Limb (tissue), 2 donors: ENCODE data around the gene NOXO1.
A peak's percentile ranks its signal among the peaks of the same experiment; 100 is the strongest.

ENCODE experiments used
- DNase-seq, 2 donors: peaks; one replicate each; pipeline ENCODE4 v3.0.0-alpha.2; 2016; ENCODE audit errors: extremely low spot score in 2 of 2

The NOXO1 gene

DNA sequence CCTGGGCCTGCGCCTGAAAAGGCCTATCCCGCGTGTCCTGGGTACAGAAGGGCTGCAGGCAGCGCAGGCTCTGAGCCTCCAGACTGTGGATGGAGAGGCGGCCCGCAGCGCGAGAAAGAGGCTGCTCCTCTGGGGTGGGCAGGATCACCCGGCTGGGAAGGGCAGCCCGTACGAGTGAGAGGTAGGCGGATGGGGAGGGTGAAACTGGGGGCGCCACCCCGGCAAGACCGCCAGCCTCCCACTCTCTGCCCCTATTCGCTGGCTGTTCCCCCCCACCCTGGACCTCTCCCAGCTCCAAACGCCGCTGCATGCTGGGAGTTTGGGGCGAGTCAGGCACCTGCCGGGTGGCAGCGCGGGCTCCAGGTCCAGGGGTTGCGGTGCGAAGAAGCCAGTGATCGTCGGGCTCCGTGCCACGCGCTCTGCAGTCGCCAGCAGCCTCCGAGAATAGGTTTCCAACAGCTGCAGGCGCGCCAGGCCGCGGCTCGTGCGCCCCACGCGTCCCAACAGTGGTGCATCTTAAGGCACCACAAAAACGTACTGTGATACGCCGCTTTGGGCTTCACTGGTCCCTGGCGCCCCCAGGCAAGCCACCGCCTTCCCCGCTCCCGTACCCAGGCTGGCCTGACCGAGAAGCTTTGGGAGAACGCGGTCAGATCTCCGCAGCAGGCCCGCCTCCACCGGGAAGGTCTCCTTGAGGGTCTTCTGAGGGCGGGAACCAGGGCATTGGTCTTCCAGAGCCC, 1.1 kb downstream of the NOXO1 start:
- peak in 1 of 2 donors; percentile 66 for DNase-seq

- DNase-seq, result no peak
Observed at GRCh38 chr16:1979271-1980029, 1.8 kb downstream of the NOXO1 start.

- DNase-seq, result no peak
Observed at GRCh38 chr16:1978476-1979120, 2.7 kb downstream of the NOXO1 start.

- no peak for DNase-seq
Observed at GRCh38 chr16:1977875-1978268, 3.4 kb downstream of the NOXO1 start.

DNA sequence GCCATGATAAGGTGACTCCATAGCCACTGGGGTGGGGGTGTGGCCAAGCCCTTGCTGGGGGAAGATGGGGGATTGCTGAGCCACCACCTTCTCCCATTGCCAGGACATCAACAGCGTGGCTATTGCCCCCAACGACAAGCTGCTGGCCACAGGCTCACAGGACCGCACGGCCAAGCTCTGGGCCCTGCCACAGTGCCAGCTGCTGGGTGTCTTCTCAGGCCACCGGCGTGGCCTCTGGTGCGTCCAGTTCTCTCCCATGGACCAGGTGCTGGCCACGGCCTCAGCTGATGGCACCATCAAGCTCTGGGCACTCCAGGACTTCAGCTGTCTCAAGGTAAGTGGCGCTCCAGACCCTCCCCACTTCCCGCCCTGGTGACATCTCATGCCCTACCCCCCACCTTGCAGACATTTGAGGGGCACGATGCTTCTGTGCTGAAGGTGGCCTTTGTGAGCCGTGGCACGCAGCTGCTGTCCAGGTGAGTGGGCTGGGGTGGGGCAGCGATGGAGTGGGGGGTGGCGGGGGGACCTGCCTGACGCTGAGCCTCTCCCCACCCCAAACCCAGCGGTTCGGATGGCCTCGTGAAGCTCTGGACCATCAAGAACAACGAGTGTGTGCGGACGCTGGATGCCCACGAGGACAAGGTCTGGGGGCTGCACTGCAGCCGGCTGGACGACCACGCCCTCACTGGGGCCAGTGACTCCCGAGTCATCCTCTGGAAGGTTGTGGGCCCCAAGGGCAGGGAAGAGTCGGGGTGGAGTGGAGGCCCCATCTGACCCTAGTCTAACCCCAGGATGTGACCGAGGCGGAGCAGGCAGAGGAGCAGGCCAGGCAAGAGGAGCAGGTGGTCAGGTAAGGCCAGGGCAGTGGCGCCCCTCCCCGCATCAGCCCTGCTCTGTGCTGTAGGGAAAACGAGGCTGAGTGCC, 4.1 kb downstream of the NOXO1 start:
- no peak for DNase-seq

GRCh38 chr16:1976216-1976520, 5.1 kb downstream of the NOXO1 start:
- DNase-seq, result no peak

DNA sequence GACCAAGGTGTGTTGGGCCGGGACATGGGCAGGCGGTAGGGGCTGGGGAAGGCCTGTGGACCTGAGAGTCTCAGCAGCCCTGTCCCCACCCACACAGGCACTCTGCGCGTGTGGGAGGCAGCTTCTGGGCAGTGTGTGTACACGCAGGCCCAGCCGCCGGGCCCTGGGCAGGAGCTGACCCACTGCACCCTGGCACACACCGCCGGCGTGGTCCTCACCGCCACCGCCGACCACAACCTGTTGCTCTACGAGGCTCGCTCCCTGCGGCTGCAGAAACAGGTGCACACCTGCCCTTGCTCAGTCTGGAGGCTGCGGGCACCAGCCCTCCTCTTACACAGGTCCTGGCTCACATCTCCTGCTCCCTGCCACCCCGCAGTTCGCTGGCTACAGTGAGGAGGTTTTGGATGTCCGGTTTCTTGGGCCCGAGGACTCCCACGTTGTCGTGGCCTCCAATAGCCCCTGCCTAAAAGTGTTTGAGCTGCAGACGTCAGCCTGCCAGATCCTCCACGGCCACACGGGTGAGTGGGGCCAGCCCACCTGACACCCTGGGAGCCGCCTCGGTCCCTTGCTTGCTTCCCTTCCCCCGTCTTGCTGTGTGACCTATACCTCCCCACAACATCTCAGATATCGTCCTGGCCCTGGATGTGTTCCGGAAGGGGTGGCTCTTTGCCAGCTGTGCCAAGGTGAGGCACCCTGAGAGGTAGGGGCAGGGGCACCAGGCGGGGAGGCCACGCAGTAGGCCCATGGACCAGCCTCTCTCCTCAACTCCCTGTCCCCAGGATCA, 5.6 kb downstream of the NOXO1 start:
- DNase-seq, result no peak

DNA sequence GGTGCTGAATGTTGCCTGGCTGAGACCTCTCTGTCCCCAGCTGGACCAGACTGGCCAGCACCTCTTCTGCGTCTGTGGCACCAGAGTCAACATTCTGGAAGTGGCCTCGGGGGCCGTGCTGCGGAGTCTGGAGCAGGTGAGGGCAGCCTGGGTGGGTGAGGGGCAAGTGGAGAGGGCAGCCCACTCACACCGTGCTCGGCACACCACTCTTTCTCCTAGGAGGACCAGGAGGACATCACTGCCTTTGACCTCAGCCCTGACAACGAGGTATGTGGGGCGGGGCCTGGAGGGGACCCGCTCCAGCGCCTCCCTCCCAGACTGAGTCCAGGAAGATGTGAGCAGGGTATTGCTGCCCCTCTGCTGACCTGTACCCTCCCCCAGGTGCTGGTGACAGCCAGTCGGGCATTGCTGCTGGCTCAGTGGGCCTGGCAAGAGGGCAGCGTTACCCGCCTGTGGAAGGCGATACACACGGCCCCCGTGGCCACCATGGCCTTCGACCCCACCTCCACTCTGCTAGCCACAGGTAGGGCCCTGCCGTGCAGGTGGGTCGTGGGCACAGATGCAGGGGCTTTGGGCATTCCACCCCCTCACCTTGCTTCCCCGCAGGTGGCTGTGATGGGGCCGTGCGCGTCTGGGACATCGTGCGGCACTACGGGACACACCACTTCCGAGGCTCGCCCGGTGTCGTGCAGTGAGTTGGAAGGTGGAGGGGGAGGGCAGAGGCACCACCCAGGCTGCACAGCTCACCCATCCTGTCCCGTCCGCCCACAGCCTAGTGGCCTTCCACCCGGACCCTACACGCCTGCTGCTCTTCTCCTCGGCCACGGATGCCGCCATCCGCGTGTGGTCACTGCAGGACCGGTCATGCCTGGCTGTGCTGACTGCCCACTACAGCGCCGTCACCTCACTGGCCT, 6.9 kb downstream of the NOXO1 start:
- no peak for DNase-seq

GRCh38 chr16:1973461-1974156, 7.7 kb downstream of the NOXO1 start:
- DNase-seq, result no peak

- no peak for DNase-seq
Observed at GRCh38 chr16:1972490-1972877, 8.8 kb downstream of the NOXO1 start.

GRCh38 chr16:1971796-1972489, 9.3 kb downstream of the NOXO1 start, which contains the start of gene TBL3:
TBL3 (plus strand) TSS chr16:1972053; CDS start chr16:1972165, 112 bp downstream.
- peak; percentile 94 to 98 for DNase-seq

- DNase-seq, result no peak
Observed at GRCh38 chr16:1968146-1968953, 12.9 kb downstream of the NOXO1 start.

- DNase-seq, result no peak
Observed at GRCh38 chr16:1966460-1966859, 14.8 kb downstream of the NOXO1 start, which contains the start of gene RNF151. RNF151 (plus strand) TSS chr16:1966856; CDS start chr16:1966882, 26 bp downstream.

DNA sequence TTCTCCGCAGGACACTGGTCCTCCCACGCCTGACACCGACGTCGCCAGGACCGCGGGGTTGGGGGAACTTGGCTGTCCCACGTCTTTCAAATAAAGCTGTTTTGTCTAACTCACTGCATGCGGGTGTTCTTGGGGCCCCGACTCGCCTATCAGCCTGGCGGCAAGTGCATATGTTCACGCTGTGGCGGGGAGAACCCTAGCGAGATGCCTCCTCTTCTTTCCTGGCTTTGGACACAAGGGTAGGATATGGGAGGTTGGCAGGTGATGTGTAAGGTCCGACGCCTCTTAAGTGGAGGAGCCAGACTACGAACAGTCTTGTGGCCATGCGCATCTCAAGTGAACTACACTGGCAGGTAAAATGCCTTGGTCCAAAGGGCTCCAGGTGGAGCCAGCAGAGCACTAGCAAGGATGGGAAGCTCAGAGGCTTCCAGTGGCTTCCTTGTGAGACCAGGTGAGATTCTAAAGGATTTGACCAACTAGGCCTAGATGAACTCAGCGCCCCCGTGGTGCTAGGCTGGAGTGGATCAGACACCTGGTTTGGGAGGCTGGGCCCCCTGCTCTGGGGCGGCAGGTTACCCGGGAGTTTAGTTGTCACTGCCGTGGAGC, 15.8 kb downstream of the NOXO1 start:
- DNase-seq, result no peak

DNA sequence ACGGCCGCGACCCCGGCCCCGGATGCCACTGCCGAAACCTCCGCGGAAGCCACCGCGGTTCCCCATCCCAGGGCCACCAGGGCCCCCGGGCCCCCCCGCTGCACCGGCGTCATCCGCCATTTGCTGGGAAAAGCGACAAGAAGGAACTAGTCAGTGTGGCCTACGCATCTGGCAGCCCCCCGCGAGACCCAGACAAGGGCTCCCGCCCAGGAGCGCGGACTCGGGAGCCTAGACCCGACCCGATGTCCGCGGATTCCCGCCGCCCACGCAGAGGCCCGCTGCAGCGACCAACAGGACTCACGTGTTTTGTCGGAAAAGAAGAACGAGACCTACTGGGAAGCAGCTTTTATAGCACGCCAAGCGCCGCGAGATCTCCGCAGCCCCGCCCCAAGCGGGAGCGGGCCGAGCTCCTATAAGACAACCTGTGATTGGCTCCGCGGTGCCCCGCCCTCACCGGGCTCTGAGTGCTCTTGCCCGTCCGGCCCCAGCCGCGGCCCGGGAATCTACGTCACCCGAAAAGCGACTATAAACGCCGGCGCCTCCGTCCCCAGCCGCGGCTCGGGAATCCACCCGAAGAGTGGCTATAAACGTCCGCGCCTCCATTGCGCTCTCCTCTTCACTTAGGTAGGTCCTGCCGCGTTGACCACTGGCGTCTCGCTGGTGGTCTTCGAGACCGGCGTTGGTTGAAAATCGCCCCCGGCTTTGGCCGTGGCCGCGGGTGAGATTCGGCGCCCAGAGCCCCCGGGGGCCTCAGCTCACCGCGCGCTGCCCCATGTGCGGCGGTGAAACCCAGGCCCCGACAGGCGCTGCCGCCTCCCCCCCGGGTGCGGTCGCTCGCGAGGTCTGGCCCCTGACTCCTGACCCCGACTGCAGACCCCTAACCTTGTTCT, 16.5 kb downstream of the NOXO1 start, which contains the start of gene RPS2:
Gene RPS2, minus strand, starts transcription at position 321 of the 890 bp plus-strand sequence. Its CDS starts 201 bp downstream, at position 120.
- peak; percentile 99 for DNase-seq
